GM19351 (cell line): ENCODE data around the gene TENM3.
"Not testable (repeated sequence)": the region's sequence is repeated elsewhere in the genome, so short reads cannot be mapped to it uniquely, and the experiment has no call there.

ENCODE experiments used
- ATAC-seq: cut with Tn5 transposase; IDR thresholded peaks from one replicate; pipeline ENCODE4 v1.9.1; 2021; ENCODE audit warnings: mild to moderate bottlenecking, moderate library complexity; ENCODE audit not compliant: unreplicated experiment

The TENM3 gene

DNA sequence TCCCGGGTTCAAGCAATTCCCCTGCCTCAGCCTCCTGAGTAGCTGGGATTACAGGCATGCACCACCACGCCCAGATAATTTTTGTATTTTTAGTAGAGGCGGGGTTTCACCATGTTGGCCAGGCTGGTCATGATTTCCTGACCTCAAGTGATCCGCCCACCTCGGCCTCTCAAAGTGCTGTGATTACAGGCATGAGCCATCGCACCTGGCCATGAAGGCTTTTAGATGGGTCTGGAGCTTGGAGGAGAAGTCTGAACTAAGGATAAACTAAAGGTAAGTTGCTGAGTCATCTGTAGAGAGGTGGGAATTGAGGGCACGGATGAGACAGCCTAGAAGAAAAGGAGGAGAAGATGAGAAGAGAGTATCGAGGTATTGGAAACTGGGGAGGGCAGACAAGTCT, at the start of gene TENM3:
Gene TENM3, plus strand, starts transcription at position 199 of the 400 bp plus-strand sequence. CDS start 80,619 bp downstream, outside the sequence.
- ATAC-seq: not testable (repeated sequence)

DNA sequence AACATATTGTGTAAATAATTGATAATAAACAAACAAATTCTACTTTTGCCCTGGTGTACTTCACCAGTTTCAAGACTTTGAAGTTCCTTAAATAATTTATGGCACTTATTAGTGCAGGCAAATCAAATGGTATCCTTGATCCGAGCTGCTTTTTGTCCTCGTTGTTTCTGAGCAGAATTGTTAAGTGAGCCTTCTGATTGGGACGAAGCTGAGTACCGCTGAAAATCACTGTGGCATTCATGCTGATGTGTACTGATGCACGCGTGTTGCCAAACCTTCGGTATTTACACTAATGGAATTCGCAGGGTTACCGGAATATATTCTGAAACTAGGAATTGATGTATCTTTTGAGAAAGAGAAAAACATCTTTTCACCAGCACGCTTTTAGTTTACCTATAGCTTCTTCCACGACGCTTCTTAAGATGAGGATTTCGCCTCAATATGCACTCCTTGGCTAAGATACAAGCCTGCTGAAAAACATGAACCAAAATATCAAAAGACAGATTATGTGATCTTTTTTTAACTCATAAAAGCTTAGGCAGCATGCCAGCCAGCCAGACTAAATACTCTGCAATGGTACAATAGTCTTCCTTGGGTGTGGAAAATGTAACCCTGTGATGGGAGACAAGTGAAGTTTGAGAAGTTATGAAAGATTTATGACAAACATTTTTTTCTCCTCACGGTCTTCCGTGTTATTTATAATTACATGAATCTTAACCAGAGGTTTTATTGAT, 48.9 kb upstream of the TENM3 start:
- no peak for ATAC-seq

DNA sequence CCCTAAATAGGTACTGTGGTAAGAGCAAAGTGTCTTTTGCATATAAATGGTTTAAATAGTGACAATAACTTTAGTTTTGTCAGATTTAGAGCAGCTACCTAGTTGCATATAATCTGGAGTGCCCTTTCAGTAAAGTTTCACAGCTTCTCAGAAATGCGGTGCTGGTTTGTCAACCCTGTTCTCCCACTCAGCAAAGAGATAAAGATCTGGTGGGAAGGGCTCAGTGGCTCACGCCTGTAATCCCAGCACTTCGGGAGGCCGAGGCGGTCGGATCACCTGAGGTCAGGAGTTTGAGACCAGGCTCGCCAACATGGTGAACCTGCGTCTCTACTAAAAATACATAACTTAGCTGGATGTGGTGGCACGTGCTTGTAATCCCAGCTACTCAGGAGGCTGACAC, 45.6 kb upstream of the TENM3 start:
- no peak for ATAC-seq

GRCh38 chr4:182201871-182202270, 41.3 kb upstream of the TENM3 start:
- ATAC-seq: no peak

- ATAC-seq: no peak
These were observed 40.6 kb upstream of the TENM3 start for GRCh38 chr4:182202650-182203049.

DNA sequence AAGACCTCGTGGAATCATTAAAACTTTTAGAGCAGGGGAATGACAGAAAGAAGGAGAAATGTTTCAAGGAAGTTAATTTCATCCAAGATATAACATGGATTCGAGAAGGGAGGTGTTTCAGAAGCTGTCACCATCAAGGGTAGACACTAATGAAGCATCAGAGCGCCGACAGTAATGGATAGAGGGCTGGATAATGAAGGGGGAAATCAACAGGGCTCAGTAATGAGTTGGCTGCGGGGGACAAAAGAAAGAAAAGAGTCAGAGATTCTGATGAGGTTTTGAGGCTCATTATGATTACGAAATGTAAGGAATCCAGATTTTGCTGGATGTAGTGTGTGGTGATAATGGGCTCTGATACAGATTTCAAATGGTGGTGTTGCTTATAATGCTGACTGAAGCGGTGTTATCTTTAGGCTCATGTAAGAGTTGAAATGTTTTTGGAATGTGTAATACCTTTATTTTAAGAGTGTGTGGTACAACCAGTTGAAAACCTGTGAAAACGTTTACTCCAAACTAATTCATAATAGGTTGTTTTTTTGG, 39.3 kb upstream of the TENM3 start:
- no peak for ATAC-seq

DNA sequence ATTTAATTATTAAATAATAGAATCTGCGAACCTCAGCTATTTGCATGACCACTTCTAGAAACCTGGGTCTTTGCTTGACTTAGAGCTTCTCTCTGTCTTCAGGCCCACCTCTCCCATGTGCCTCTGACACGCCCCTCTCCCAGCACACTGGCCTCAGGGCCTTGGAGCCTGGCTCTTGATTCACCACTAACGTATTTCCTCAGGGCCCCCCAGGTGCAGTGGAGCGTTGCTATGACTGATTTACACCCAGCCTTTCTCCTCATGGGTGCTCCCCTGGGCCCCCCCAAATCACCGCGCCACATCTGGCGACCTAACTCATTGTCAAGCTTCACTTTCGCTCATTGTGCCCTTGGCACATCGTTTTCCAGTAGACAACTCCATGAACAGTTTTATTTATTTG, 37.9 kb upstream of the TENM3 start:
- no peak for ATAC-seq

DNA sequence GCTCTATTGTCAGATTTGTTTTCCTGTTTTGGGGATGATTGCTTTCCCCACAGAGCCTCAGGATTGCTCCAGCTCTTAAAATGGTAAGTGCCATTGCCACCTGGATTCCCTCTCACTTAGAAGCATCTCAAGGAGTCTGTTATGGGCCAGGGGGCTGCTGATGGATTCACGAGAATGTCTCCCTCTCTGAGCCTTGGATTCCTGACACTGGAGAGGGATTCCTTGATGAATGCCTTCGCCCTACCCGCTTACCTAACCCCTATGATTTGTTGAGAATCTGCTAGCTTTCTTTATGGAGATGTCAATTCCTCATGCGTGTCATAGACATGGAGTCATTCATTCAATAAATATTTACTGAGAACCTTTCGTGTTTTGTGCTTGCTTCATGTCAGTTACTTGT, 36.9 kb upstream of the TENM3 start:
- ATAC-seq: no peak

- no peak for ATAC-seq
These were observed 36.3 kb upstream of the TENM3 start for GRCh38 chr4:182206916-182207315.

GRCh38 chr4:182207830-182208396, 35.3 kb upstream of the TENM3 start:
- ATAC-seq: no peak

DNA sequence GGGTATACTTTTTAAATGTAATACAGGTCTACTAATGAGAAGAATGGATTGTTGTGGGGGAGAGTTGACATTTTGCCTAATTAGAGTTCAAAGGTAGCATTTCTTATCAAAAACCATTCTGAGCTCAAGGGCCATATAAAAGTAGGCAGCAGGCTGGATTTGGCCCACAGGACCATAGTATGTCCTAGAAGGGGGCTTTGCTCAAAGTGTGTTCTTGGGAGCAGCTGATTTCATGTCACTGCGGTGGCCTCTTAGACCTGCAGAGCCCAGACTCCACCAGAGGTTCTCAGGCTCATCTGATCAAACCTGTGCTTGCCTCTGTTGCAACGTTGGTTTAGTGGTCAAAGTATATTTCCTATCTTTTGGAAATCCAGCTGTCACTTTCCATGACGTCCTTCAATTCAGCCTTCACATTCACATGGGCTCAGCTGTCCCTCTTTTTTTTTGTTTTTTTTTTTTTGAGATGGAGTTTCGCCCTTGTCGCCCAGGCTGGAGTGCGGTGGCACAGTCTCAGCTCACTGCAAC, 34.6 kb upstream of the TENM3 start:
- ATAC-seq: no peak

GRCh38 chr4:182212211-182212761, 30.9 kb upstream of the TENM3 start:
- no peak for ATAC-seq

DNA sequence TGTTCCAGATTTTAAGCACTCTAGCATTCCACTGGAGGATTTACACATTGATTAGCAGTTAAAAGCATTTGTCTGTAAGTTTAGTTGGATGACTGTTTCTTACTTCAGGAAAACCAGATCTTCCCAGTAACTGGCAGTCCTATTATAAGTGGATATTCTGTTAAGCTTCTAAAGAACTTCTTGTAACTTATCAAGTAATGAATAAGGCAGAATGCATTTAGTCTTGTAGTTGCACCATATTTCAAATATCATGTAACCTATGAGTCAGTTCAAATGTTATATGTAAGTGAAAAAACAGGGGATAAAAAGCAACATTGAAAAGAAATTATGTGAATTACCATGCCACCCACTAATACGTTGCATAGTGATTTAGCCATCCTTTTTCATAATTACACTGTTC, 30.2 kb upstream of the TENM3 start:
- no peak for ATAC-seq

DNA sequence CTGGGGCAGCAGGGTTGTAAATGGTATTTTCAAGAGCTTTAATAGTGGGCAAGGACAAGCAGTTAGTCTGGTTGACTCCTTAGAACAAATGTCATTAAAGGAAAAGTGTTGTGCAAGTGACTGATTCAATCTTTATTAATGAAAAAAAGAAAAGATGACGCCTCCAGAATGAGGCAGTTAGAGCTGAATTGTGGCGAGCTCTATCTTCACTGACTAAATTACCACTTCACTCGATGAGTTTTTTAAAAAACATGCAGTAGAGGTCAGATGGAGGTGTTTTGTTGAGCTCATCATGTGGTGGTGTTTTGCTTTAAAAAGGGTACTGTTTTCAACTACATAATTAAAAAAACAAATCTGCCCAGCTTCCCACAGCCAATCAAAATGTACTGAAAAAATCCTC, 28.1 kb upstream of the TENM3 start:
- ATAC-seq: no peak

DNA sequence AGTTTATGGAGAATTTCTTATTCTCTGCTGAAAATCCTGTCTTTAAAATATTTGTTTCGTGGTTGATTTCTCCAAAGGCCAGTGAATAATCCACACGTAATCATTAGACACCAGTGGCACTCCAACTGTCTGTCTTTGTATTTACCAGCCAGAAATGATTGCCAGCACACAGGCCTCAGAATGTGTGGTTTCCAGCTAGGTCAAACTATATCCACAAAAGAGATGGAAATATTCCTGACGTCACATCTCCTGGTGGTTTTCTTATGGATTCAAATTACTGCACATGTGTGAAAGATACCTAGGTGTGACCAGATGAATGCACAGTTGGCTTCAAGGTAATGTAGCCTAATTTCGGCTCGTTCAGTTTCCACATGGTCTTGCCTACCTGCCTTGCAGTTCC, 27.2 kb upstream of the TENM3 start:
- no peak for ATAC-seq

DNA sequence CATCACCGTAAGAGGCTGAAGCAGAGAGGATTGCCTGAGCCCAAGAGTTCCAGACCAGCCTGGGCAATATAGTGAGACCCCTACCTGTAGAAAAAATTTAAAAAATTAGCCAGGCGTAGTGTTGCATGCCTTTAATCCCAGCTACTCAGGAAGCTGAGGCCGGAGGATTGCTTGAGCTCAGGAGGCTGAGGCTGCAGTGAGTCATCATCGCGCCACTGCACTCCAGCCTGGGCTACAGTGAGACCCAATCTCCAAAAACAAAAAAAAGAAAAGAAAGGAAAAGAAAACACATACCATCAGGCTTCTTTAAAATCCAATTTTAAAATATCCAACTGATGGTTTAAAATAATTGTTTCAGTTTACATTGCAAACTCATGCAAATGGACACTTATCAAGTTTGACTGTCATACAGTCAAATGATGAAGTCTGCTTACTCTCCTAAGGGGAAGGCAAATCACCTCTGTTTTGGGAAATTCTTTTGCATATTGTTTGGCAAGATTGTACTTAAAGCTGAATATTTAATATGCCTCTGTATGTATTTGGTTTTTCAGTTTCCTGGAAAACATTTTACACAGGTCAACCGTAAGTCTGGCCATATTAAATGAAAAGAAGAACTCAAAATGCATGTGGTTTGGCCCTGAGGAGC, 23.7 kb upstream of the TENM3 start:
- no peak for ATAC-seq

- ATAC-seq: no peak
These were observed 21.2 kb upstream of the TENM3 start for GRCh38 chr4:182221987-182222386.

- ATAC-seq: no peak
These were observed 20.4 kb upstream of the TENM3 start for GRCh38 chr4:182222766-182223165.

- ATAC-seq: no peak
These were observed 19.5 kb upstream of the TENM3 start for GRCh38 chr4:182223708-182224107.

- ATAC-seq: no peak
These were observed 18.9 kb upstream of the TENM3 start for GRCh38 chr4:182224192-182224850.

DNA sequence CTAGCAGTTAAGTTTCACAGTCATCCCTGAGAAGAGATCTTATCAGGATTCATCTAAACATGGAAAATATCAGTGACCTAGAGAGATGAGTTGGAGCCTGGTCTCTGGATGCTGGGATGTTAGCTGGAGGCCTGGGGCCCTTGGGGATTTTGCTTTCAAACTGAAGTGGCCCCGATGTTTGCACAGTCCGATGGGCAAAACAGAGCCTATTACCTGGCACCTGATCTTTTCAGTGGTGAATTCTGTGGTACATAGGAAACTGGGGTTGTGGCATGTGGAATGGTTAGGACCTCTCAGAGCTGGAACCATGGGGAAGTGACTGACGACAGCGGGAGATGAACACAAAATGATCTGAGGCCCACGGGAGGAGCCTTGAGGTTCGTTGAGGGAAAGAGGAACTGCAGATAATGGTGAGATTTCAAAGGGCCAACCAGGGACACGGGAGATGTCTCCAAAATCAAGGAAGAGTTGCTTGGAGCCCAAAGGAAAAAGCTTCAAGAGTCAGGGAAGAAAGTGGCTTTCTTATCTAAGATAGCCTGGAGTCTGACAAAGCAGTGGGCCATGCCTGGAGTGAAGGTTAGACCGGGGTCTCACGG, 17.8 kb upstream of the TENM3 start:
- no peak for ATAC-seq
